GM21381 (cell line): Measurements from ENCODE around the gene TMEM61.
A peak's percentile ranks its signal among the peaks of the same experiment; 100 is the strongest.

Source experiments
- ATAC-seq: cut with Tn5 transposase; IDR thresholded peaks from one replicate; pipeline ENCODE4 v1.9.1; 2021; ENCODE audit warnings: mild to moderate bottlenecking, moderate library complexity; ENCODE audit not compliant: unreplicated experiment

The TMEM61 gene

DNA sequence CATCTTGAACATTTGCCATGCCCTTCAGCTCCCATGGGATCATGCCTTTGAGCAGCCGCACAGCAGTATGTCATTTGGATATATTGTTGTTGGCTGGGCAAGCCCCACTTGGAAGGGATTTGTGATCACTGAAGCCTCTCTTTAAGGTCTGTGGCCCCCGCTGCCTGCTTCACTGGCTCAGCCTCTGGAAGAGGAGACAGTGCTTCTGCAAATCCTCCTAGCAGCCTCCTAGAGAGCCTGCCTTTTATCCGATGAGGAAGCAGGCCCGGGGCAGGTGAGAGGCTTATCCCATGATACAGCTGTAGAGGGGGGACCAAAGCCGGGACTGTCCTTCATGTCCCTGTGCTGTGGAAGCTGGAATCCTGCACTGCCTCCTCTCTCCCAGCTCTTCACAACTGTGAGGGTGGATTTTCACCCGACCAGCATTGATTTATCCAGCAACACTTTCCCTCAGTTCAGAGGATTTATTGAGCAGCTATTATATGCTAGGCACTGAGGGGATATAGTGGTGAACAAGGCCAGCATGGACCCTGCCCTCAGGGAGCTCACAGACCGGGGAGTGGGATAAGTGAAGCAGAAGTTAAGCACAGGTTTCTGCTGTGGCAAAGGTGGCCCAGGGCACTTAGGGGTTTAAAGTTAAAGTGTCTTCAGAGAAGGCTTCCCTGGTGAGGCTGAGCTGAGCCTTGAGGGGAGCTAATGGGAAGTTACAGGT is 3.9 kb downstream of the TMEM61 start:
- ATAC-seq: no peak

DNA sequence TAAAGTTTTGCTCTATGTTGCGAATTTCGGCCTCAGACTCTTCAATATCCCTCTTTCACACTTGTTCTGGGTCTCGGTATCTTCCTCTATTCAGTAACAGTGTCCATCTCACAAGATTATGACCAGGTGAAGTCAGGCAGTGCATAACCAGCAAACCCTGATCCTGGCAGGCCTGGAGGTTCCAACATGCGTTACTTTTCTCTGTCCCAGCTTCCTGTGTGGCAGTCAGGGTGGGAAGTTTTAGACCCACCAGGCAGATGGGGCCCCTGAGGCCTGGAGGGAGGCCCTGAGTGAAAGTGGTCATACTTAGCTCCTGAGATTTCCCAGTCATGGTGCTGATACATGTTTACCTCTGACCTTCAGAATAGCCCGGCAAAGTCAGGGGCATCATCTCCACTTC is 5.1 kb downstream of the TMEM61 start:
- no peak for ATAC-seq

DNA sequence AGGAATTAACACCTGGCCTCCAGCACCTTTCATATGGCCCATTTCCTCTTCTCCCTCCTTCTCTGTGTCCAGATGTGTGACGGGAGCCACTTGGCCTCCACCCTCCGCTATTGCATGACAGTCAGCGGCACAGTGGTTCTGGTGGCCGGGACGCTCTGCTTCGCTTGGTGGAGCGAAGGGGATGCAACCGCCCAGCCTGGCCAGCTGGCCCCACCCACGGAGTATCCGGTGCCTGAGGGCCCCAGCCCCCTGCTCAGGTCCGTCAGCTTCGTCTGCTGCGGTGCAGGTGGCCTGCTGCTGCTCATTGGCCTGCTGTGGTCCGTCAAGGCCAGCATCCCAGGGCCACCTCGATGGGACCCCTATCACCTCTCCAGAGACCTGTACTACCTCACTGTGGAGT is 5.6 kb downstream of the TMEM61 start:
- no peak for ATAC-seq

DNA sequence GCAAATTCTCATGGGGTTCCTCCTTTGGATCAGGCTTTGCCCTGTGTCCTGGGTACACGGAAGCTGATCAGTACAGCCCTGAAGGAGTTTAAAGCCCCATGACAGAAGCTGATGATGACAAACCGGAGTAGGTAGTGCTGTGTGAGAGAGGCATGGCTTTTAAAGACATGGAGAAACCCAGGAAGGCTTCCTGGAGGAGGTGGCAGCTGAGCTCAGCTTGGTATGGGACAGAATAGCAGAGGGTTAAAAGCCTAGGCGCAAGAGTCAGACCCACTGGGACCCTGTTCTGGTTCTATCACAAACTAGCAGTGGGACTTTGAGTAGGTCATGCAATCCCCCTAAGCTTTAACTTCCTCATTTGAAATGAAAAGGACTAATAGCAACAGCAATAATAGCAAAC is 6.1 kb downstream of the TMEM61 start:
- ATAC-seq: no peak

DNA sequence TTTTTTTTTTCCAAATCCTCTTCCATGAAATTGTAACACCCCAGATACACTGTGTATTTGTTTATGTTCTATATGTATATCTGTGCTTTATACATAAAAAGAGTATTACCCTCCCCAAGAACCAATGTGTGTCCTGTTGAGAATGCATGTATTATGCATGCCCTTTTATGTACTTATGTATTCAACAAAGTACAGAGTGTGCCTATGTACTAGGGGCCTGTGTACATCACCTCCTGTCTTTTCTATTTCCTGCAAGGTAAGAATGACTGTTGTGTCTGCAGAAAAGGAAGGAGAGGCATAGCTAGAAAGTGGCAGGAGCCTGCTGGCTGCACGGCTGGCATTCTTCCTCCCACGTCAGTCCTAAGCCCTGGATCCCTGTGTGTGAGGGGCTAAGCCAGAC is 7.0 kb downstream of the TMEM61 start:
- no peak for ATAC-seq

DNA sequence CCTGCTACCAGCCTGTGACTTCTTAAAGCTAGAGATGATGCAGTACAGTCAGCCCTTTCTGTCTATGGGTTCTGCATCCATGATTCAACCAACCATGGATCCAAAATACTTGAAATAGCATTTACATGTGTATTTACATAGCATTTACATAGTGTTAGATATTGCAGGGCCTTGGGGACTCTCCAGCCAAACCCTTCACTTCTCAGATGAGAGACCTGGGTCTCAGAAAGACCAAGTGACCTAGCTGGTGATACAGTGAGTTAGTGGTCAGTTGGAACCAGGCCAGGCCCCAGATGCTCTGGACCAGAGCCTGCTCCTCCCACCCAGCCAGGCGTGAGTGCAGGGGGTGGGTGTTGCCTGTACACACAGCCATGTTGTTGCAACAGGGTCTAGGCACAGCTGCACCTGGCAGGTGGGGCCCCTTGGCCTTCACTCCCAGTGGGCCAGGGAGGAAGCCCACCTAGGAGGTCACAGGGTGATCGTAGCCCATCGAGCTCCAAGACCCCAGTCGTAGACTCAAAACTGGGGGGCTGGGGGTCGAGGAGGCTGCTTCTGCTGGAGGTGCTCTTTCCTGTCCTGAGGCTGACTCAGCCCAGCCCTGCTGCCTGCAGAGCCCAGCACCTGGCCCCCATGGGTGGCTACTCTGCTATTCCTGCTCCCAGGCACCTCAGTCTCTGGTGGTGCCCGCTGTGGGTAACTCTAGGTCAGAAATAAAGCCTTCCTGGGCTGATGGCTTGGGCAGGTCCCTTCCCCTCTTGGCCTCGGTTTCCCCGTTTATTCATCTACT is 7.7 kb downstream of the TMEM61 start:
- no peak for ATAC-seq

DNA sequence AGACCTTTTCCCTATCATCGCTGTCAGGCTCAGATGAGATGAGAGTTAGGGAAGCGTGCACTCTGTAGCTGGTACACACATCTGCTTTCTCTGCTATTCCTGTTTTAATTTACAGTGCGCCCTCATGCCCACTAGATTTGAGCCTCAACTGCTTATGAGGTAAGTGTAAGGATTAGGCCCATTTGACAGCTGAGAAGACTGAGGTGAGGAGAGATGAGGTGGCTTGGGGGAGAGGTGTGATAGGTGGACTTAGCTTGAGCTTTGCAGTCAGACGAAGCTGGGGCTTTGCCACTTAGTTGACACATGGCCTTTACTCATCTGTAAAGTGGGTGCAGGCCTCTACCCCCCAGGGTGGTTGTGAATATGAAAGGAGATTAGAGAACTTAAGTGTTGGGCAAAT is 8.5 kb downstream of the TMEM61 start:
- no peak for ATAC-seq

DNA sequence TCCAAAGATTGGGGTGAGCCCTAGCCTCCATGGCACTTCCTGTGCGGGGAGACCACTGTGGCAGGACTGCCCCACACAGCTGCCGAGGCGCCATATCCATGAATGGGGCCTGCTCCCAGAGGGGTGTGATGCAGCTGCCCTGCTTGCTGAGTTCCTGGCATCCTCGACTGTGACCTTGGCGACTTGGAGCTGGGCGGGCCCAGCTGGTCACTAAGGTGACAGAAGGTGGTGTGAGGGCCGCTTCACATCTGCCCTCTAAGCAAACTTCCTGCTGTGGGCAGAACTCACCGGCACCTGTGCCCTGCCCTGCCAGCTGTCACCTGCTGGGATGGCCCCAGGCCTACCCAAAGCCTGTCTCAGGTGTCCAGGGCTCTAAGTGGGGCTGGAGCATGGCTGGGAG is 9.0 kb downstream of the TMEM61 start:
- ATAC-seq: no peak

DNA sequence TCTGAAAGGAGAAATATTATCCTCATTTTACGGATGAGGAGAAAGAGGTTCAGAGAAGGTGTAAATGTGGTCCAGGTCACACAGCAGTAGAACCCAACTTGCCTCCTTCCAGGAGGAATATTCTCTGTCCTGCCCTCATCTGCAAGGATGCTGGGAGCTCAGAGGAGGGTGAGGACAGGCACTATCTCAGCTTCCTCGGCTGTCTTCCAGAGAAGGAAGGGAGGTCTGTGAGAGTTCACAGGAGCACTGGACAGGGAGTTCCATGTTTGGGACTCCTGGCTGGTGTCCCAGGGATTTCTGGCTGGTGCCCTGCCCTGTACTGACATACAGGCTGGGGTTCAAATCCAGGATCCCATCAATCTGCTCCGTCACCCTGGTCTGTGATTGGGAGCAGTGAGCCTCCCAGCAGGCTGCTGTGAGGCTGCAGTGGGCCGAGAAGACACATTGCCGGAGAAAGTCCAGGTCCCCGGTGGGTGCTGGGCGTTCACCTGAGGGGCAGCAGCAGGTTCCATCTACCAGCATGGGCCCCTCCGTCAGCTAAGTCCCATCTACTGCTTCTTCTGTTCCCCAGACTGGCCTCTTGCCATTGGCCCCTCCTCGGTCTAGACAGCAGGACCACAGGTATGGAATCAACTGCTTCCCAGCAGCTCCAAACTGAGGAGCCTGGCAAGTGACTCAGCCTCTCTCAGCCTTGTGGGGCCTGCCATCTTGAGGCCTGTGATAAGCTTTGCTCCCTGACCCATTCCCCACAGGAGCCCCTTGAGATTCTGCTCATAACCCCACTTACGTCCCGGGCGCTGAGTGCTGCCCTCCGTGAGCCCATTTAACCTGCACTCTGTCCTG is 9.8 kb downstream of the TMEM61 start:
- no peak for ATAC-seq

DNA sequence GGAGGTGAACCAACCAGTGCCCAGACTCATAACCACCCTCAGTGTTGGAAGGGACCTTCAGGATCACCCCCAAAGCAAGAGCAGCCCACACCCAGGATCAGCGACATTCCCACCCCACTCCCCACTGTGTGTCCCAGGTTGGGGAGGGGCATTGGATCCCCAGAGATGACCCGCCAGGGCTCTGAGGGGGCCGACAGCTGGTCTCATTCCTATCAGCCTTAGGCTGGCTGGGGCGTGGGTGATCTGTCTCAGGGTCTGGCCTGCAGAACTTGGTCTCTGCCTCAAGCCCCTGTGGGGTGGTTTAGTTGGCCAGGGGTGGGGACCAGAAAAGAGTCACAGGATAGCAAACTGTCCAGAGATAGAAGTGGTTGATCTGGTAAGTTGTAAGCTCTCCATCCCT is 10.5 kb downstream of the TMEM61 start:
- ATAC-seq: no peak

DNA sequence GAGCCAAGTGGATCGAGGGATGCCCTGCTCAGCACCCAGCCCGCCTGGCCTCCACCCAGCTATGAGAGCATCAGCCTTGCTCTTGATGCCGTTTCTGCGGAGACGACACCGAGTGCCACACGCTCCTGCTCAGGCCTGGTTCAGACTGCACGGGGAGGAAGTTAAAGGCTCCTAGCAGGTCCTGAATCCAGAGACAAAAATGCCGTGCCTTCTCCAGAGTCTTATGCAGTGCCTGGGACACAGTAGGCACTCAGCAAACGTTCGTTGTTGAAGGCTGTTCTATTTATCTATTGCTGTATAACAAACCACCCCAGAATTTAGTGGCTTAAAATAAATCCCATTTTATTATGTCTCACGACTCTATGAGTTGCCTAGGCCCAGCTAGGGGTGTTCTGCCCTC is 11.5 kb downstream of the TMEM61 start:
- ATAC-seq: no peak

DNA sequence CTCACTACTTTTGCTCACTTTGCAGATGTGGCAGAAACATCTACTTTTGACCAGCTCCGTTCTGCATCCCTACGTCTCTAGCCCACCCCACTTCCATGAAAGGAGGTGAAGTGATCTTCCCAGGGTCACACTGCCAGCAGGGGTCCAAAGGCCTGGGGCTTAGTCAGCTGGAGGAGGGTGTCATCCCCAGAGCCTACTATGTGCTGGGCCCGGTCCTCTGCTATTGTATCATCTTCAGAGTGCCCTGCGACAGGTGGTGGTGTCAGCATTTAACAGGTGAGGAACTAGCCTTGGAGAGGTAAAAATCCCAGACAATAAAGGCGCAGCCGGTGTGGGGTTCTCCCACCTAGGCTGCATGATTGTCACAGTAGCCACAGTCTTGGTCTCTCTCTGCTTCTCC is 12.7 kb downstream of the TMEM61 start:
- ATAC-seq: no peak

DNA sequence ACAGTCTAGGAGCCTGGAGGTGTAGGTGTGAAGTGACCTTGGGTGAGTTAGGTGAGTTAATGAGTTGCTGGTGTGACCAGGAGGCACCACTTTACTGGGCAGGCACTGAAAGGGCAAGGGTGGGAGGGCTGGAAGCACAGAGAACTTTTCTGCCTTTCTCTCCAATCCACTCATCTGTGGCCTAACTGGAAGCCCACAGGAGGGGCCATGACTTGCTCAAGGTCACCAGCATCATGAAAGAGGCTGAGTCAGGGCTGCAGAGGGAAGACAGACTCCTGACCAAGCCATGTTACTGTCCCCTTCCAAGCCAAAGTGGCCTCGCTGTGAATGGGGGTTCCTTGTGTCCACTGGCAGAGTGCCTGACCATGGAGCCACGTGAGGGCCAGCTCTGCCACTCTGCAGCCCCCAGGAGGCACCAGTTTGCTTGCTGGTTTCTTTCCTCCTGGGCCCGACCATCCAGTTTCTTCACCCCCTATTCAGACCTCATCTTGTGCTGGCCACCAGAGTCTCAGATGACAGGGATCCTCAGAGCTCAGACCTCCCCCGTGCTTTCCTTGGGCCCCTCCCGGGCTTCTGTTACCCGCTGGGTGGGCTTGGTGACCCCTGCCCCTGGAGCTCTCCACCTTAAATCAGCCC is 14.0 kb downstream of the TMEM61 start:
- ATAC-seq: no peak

DNA sequence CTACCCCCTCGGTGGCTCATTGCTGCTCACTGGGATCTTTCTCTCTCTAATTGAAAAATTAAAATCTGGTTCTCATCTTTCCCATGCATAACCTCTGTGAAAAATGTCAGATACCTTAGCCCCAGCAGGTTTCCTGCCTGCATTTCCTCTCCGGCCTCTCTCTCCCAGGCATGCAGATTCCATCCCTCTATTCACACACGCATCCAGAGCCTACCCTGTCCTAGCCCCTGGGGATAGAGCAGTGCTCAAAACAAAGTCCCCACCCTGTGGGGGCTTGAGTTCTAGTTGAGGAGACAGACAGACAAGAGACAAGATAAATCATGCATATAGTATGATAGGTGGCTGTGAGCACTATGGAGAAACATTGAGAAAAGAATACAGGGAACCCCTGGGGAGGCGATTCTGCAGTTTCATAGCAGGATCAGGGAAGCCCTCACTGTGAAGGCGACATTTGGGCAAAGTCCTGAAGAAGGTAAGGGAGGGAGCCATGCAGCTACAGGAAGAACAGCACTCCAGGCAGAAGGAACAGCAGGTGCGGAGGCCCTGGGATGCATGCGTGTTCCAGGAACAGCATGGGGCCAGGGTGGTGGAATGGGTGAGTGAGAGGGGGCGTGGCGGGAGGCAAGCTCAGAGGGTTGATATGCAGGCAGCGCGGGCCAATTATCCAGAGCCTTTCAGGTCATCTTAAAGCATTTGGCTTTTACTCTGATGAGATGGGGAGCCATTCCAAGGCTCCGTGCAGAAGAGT is 14.8 kb downstream of the TMEM61 start:
- ATAC-seq: no peak

DNA sequence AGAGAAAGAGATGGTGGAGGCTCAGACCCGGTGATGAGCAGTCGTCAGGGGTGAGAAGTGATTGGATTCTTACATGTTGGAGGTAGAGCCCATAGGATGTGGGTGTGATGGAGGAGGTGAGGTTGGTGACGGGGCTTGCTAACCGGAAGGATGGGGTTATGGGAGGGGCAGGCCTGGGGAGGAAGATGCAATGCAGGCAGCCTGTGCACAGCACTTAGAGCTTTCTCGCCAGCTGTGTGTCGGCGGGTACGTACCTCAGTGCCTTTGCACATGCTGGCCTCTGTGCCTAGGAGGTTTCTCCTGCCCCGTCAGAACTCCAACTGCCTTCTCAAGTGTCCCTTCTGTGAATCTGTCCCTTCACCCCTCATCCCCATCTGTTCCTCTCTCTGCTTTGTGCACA is 15.4 kb downstream of the TMEM61 start:
- ATAC-seq: no peak

DNA sequence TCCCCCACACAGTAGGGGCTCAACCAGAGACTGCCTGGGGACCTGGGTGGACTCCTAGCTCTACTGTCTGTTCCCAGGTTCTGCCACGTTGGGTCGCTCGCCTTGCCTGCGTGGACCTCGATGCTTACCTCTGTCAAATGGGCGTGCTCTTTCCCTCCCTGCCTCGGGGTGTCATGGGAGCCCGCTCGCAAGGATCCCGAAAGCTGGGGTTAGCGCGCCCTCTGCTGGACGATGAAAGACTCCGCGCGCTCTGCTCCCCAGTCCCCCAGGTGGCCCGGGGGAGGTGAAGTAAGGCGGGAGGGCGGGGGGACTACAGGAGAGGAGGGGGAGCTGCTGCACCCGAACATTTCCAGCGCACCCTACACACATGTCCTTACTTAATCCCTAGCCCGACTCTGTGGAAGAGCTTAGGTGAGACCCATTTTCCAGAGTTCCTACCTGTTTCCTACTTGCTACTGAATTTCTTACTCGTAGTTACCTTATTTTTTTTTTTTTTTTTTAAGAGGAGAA is 16.0 kb downstream of the TMEM61 start:
- ATAC-seq: peak; percentile 77

DNA sequence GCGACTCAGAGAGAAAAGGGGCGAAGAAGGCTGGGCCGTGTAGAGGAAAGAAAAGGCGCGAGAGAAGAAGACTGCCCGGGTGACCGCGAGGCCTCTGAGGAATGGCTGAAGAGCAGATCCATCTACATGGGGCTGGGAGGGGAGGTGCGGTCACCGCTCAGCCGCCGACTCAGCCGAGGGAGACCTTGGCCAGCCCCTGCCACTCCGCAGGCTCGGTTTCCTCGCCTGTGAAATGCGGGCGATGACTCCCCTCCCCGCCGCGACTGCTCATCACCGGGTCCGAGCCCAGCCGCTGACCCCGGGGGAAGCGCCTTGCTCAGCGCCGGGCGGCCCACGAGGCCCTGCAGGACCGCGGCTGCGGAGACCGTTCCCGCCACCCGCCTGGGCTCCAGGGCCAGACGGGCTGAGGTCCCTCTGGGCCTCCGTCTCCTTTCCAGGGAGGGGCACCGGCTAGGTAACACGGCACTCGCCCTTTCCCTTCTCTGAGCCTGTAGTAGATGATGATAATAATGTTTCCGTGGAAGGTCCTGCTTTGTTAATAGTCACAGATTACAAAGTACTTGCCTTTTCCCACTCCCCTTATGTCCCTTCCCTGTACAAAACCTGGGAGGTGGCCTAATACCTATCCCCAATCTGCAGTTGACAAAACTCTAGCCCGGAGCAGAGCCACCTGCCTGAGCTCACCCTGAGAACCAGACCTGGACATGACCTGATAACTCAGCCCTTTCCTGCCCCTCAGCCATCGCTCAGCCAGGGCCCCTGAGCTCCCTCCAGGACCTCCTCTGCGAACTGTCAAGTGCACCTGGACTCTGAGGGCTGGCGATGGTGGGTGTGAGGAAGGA is 16.7 kb downstream of the TMEM61 start:
- no peak for ATAC-seq

DNA sequence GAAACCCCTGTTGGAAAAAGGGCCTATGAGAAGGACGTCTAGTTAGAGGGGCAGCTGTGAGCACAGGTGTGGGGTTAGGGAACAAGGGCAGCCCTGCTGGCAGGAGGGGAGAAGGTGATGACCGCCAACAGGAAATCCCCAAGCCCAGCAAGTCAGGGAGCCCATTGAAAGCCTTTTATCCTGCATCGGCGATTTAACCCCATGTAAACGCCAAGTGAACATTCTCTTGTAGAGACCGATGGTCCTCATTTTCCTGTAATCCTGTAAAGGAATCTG is 17.2 kb downstream of the TMEM61 start:
- ATAC-seq: no peak

DNA sequence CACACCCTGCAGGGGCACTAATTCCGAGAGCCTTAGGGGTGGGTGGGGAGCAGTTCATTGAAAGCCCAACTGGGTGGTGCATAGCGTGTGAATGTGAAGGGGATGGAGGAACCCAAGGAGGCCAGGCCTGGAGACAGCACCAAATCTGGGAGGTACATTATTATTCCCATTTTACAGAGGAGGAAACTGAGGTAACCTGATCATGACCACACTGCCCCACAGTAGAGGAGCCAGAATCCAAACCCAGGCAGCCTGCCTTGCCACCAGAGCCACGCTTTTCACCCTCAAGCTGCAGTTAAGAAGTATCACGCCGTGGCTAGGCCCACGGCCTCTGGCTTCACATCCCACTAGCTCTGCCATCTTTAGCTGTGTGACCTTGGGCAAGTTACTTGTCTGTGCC is 17.7 kb downstream of the TMEM61 start:
- ATAC-seq: no peak

DNA sequence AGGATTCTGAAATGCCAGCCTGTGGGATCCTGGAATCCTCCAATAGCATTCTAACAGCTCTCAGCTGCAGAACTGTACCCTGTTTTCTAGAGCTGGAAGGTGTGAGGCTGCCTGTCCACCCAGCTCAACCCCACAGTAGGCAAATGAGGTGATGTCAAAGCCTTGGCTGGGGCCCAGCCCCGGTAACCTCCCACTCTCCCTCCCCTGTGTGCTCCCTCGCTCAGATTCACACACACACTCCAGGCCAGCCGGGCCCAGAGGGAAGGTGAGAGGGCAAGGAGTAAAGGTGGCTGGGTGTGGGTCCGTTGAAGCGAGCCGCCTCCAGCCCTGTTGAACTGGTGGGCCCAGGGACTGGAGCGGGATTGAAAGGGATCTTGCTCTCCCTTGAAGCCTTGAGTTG is 18.2 kb downstream of the TMEM61 start, which contains the start of gene BSND:
Gene BSND (plus strand): TSS at position 257 of the 400 bp plus-strand sequence. CDS start 254 bp downstream, outside the sequence.
- ATAC-seq: no peak
